GM19395 (cell line): Measurements from ENCODE around the gene MYH7B.

ENCODE experiments used
- ATAC-seq: cut with Tn5 transposase; IDR thresholded peaks from one replicate; pipeline ENCODE4 v1.9.1; 2021; ENCODE audit warnings: mild to moderate bottlenecking, moderate library complexity; ENCODE audit not compliant: unreplicated experiment

MYH7B gene

GRCh38 chr20:35002426-35003210, 47.0 kb downstream of the MYH7B start:
- no peak for ATAC-seq

- no peak for ATAC-seq
Measured at GRCh38 chr20:35003211-35004031, 47.8 kb downstream of the MYH7B start.

- no peak for ATAC-seq
Measured at GRCh38 chr20:35004051-35004725, 48.5 kb downstream of the MYH7B start.

- ATAC-seq: no peak
Measured at GRCh38 chr20:35004749-35005462, 49.2 kb downstream of the MYH7B start.
